IMR-90 (cell line): ENCODE measurements around the gene ZNRD2. TPM values are rescaled to one million over a fixed set of nuclear protein-coding genes. Genes with fewer than 3 reads are reported as not detected.
A peak's percentile ranks its signal among the peaks of the same experiment; 100 is the strongest.

ENCODE experiments used
- ATAC-seq: fragments of 200-7000 bp; cut with Tn5 transposase; 2 replicates; pipeline ENCODE4 v1.9.1; 2020; ENCODE audit warnings: low read depth, mild to moderate bottlenecking, moderate library complexity
- BruUV-seq: library from RNA; stranded (reverse); fragments of 400-500 nt; replicated peaks from 2 replicates; lab custom pipeline; 2021; lab: Mats Ljungman, UMichigan
- CTCF ChIA-PET: fragments of 300-600 bp; formaldehyde crosslinking; extraction: SDS; loops from one replicate; lab custom pipeline; 2021; ENCODE audit warnings: antibody characterized with exemption; lab: Yijun Ruan, JAX
- POLR2A ChIA-PET: fragments of 300-600 bp; sonication (Branson Sonifier 250); formaldehyde crosslinking; loops from one replicate; lab custom pipeline; 2022; ENCODE audit warnings: antibody characterized with exemption; ENCODE audit not compliant: unreplicated experiment; lab: Charles Lee
- DNase-seq: peaks from one replicate; pipeline ENCODE4 v3.0.0; 2013
- H2AFZ ChIP-seq: replicated peaks from 2 replicates; pipeline ENCODE3; 2013; ENCODE audit warnings: low read length, mild to moderate bottlenecking; ENCODE audit not compliant: poor library complexity
- H2AK5ac ChIP-seq: 2 replicates; pipeline ENCODE4 v1.6.1; 2013; ENCODE audit warnings: low read depth, low read length, inconsistent platforms
- H2AK9ac ChIP-seq: replicated peaks from 2 replicates; pipeline ENCODE3; 2013; ENCODE audit warnings: mild to moderate bottlenecking, low read depth, low read length, moderate library complexity; ENCODE audit not compliant: poor library complexity
- H2BK120ac ChIP-seq: 2 replicates; pipeline ENCODE4 v1.6.1; 2013; ENCODE audit warnings: low read depth, low read length, inconsistent platforms
- H2BK15ac ChIP-seq: 3 replicates; pipeline ENCODE4 v1.6.1; 2013; ENCODE audit warnings: low read depth, low read length, inconsistent platforms
- H2BK20ac ChIP-seq: 2 replicates; pipeline ENCODE4 v1.6.1; 2013; ENCODE audit warnings: low read depth, mild to moderate bottlenecking, inconsistent platforms, low read length, moderate library complexity
- H2BK5ac ChIP-seq: 2 replicates; pipeline ENCODE4 v1.6.1; 2013; ENCODE audit warnings: mild to moderate bottlenecking, low read depth, low read length, inconsistent platforms; ENCODE audit not compliant: poor library complexity, severe bottlenecking
- H3K14ac ChIP-seq: replicated peaks from 2 replicates; pipeline ENCODE4 v1.6.1; 2013; ENCODE audit warnings: low read depth, low read length, inconsistent platforms
- H3K18ac ChIP-seq: 2 replicates; pipeline ENCODE4 v1.6.1; 2013; ENCODE audit warnings: low read depth, low read length, control low read depth
- H3K23ac ChIP-seq: 2 replicates; pipeline ENCODE4 v1.6.1; 2013; ENCODE audit warnings: low read depth, low read length, inconsistent platforms
- H3K27ac ChIP-seq: 2 replicates; pipeline ENCODE4 v1.5.1; 2013; ENCODE audit warnings: mild to moderate bottlenecking, control low read depth, low read length; ENCODE audit not compliant: insufficient read depth
- H3K27me3 ChIP-seq: 2 replicates; pipeline ENCODE4 v1.6.1; 2013; ENCODE audit warnings: low read length; ENCODE audit not compliant: control insufficient read depth, insufficient read depth
- H3K36me3 ChIP-seq: 2 replicates; pipeline ENCODE4 v1.6.1; 2013; ENCODE audit warnings: low read length, mixed read lengths; ENCODE audit not compliant: control insufficient read depth, insufficient read depth
- H3K4ac ChIP-seq: 2 replicates; pipeline ENCODE4 v1.6.1; 2013; ENCODE audit warnings: low read depth, low read length, inconsistent platforms
- H3K4me1 ChIP-seq: 2 replicates; pipeline ENCODE4 v1.6.1; 2013; ENCODE audit warnings: low read length, mixed read lengths; ENCODE audit not compliant: control insufficient read depth, insufficient read depth
- H3K4me2 ChIP-seq: 2 replicates; pipeline ENCODE4 v1.6.1; 2013; ENCODE audit warnings: low read depth, mild to moderate bottlenecking, control low read depth, low read length, moderate library complexity
- H3K4me3 ChIP-seq: 2 replicates; pipeline ENCODE4 v1.5.1; 2013; ENCODE audit warnings: low read depth, mild to moderate bottlenecking, control low read depth, low read length, moderate library complexity; ENCODE audit not compliant: insufficient read depth
- H3K56ac ChIP-seq: 2 replicates; pipeline ENCODE4 v1.6.1; 2013; ENCODE audit warnings: low read length, inconsistent platforms; ENCODE audit not compliant: insufficient read depth; ENCODE audit errors: extremely low read depth
- H3K79me1 ChIP-seq, 2 experiments: 2 replicates each; pipeline ENCODE4 v1.6.1; 2013; ENCODE audit warnings: low read length in 2 of 2, inconsistent platforms in 1 of 2, low read depth in 1 of 2
- H3K9ac ChIP-seq: 2 replicates; pipeline ENCODE4 v1.6.1; 2013; ENCODE audit warnings: low read depth, low read length, control low read depth
- H3K9me1 ChIP-seq: 2 replicates; pipeline ENCODE4 v1.6.1; 2013; ENCODE audit warnings: low read length, inconsistent platforms; ENCODE audit not compliant: insufficient read depth
- H3K9me3 ChIP-seq: 2 replicates; pipeline ENCODE4 v1.6.1; 2013; ENCODE audit warnings: low read length; ENCODE audit not compliant: control insufficient read depth, insufficient read depth
- H4K20me1 ChIP-seq: 2 replicates; pipeline ENCODE4 v1.6.1; 2013; ENCODE audit warnings: low read length, inconsistent platforms; ENCODE audit not compliant: insufficient read depth
- H4K5ac ChIP-seq: 2 replicates; pipeline ENCODE4 v1.6.1; 2013; ENCODE audit warnings: mild to moderate bottlenecking, low read depth, low read length, control low read depth
- H4K8ac ChIP-seq, 2 experiments: 2 replicates each; pipeline ENCODE4 v1.6.1; 2013; ENCODE audit warnings: low read depth in 2 of 2, low read length in 2 of 2, control low read depth in 1 of 2, inconsistent platforms in 1 of 2
- H4K91ac ChIP-seq: 2 replicates; pipeline ENCODE4 v1.6.1; 2013; ENCODE audit warnings: low read depth, low read length, inconsistent platforms; ENCODE audit not compliant: insufficient read depth
- CEBPB ChIP-seq: IDR thresholded peaks from 2 replicates; pipeline ENCODE4 v1.6.1; 2012; ENCODE audit warnings: low read depth, low read length, improper control_type of control experiment
- CTCF ChIP-seq: conservative IDR thresholded peaks from 2 replicates; pipeline ENCODE4 v1.5.1; 2012; ENCODE audit warnings: mild to moderate bottlenecking, low read depth, low read length, improper control_type of control experiment
- ELK1 ChIP-seq: fragments of 150-350 bp; IDR thresholded peaks from 2 replicates; pipeline ENCODE4 v1.6.1; 2016; ENCODE audit warnings: low read depth, mild to moderate bottlenecking, low read length, moderate library complexity, borderline replicate concordance
- FOS ChIP-seq: fragments of 150-350 bp; IDR thresholded peaks from 2 replicates; pipeline ENCODE4 v1.6.1; 2016; ENCODE audit warnings: low read depth, low read length
- MAFK ChIP-seq: IDR thresholded peaks from 2 replicates; pipeline ENCODE4 v1.6.1; 2012; ENCODE audit warnings: low read depth, low read length, improper control_type of control experiment
- MAZ ChIP-seq: IDR thresholded peaks from 2 replicates; pipeline ENCODE4 v1.6.1; 2012; ENCODE audit warnings: low read depth, mild to moderate bottlenecking, low read length, improper control_type of control experiment, moderate library complexity, borderline replicate concordance
- MXI1 ChIP-seq: IDR thresholded peaks from 2 replicates; pipeline ENCODE4 v1.6.1; 2012; ENCODE audit warnings: low read depth, mild to moderate bottlenecking, low read length, moderate library complexity, borderline replicate concordance
- NFE2L2 ChIP-seq: fragments of 150-350 bp; IDR thresholded peaks from 2 replicates; pipeline ENCODE4 v1.6.1; 2016; ENCODE audit warnings: low read depth, mild to moderate bottlenecking, low read length
- RAD21 ChIP-seq: IDR thresholded peaks from 2 replicates; pipeline ENCODE4 v1.6.1; 2012; ENCODE audit warnings: low read length, improper control_type of control experiment
- RCOR1 ChIP-seq: IDR thresholded peaks from 2 replicates; pipeline ENCODE4 v1.6.1; 2012; ENCODE audit warnings: mild to moderate bottlenecking, low read length, improper control_type of control experiment; ENCODE audit not compliant: insufficient replicate concordance
- RFX5 ChIP-seq: IDR thresholded peaks from 2 replicates; pipeline ENCODE4 v1.8.0; 2012; ENCODE audit warnings: low read depth, mild to moderate bottlenecking, low read length, moderate library complexity
- SMC3 ChIP-seq: fragments of 150-350 bp; IDR thresholded peaks from 2 replicates; pipeline ENCODE4 v1.6.1; 2016; ENCODE audit warnings: low read depth, mild to moderate bottlenecking, antibody characterized with exemption, low read length, moderate library complexity
- USF2 ChIP-seq: fragments of 150-350 bp; IDR thresholded peaks from 2 replicates; pipeline ENCODE4 v1.6.1; 2017; ENCODE audit warnings: mild to moderate bottlenecking, antibody characterized with exemption, low read length, low read depth
- WGBS, 2 experiments: methylation state at CpG; one replicate each; pipeline versions ENCODE4 v1.1.5 to v1.1.7; 2013; ENCODE audit warnings: missing lambda C conversion rate in 2 of 2; ENCODE audit not compliant: insufficient read length in 1 of 2; ENCODE audit errors: extremely low coverage in 2 of 2; 5-methylcytosine and 5-hydroxymethylcytosine counted together
- dilution Hi-C: fragments of 300-500 bp; cut with HindIII; formaldehyde crosslinking; loops from one replicate; pipeline ENCODE4 v1.14.3; 2018; ENCODE audit warnings: low sequenced_read_pairs; ENCODE audit not compliant: unreplicated experiment
- in situ Hi-C: fragments of 300-500 bp; cut with MboI; formaldehyde crosslinking; loops from 3 replicates; pipeline ENCODE4 v1.14.3; 2019; ENCODE audit warnings: low sequenced_read_pairs, inconsistent platforms, mixed read lengths
- intact Hi-C: fragments of 100-400 bp; cut with micrococcal nuclease; formaldehyde crosslinking; loops from 2 replicates; pipeline ENCODE4 v1.10.0; 2022
- polyA plus RNA-seq, 3 experiments: library from polyadenylated mRNA; depleted of rRNA; stranded (reverse); fragments of >200 nt; gene quantifications; 2 replicates each; pipeline ENCODE4 v1.2.3, GENCODE V29; 2012; ENCODE audit warnings: low replicate concordance in 1 of 3
- total RNA-seq: library from RNA; depleted of rRNA; stranded (reverse); fragments of >200 nt; gene quantifications from 2 replicates; pipeline ENCODE4 v1.2.3, GENCODE V29; 2012

ZNRD2 gene
- total and polyA plus RNA-seq, 2 of the 4 experiments (the other 2 are of a cell fraction), result 75.6 to 90.3 TPM

GRCh38 chr11:65617136-65617850 is 47.0 kb downstream of the ZNRD2 start:
- H3K18ac ChIP-seq, result no peak overlapping the region
- no peak overlapping the region for H3K4ac ChIP-seq
- DNase-seq (no peak), ATAC-seq (no peak)
- peaks cover 40% of the 10 kb centered on the region; the same call in 1 of the 2 replicates for H3K36me3 ChIP-seq
- no peak overlapping the region for H3K9ac ChIP-seq
- H4K20me1 ChIP-seq, result peaks cover 21% of the 10 kb centered on the region
- no peak overlapping the region for H3K14ac ChIP-seq
- H3K27me3 ChIP-seq, result no peaks in the 10 kb centered on the region
- no peak overlapping the region for H2BK5ac ChIP-seq
- H3K9me1 ChIP-seq, result 0 out of 2 replicates have a peak, but pooled peaks cover 9% of the 10 kb centered on the region
- no peak overlapping the region for H3K56ac ChIP-seq
- no peak overlapping the region for H2AFZ ChIP-seq
- H3K27ac ChIP-seq, result no peak overlapping the region
- intact Hi-C loops, result no loop called here
- H3K9me3 ChIP-seq, result no peaks in the 10 kb centered on the region
- H2BK15ac ChIP-seq, result no peak overlapping the region
- H2BK120ac ChIP-seq, result no peak overlapping the region
- H3K4me2 ChIP-seq, result no peak overlapping the region; the same call in 1 of the 2 replicates
- H4K8ac ChIP-seq, result no peak overlapping the region
- 94% methylated on average over 12 of the region's 17 CpGs; no CpG with 5 or more reads in 1 of the 2 experiments for WGBS, 2 experiments
- no peak overlapping the region for H3K4me3 ChIP-seq
- H4K91ac ChIP-seq, result no peak overlapping the region
- in situ Hi-C loops, result no loop called here
- TF ChIP-seq ELK1 (no peak), MAFK (no peak), CEBPB (no peak), RFX5 (no peak), CTCF (no peak), SMC3 (no peak), RCOR1 (no peak), MXI1 (no peak), FOS (no peak), USF2 (no peak), NFE2L2 (no peak), RAD21 (no peak), MAZ (no peak)
- H3K79me1 ChIP-seq, result peaks cover 7 to 55% of the 10 kb centered on the region in 2 experiments
- dilution Hi-C loops, result no loop called here
- no TSS peak for BruUV-seq
- H3K23ac ChIP-seq, result no peak overlapping the region
- ChIA-PET POLR2A (no interaction called here), CTCF (no interaction called here)
- H2BK20ac ChIP-seq, result no peak overlapping the region
- H4K5ac ChIP-seq, result no peak overlapping the region
- no peak overlapping the region for H2AK5ac ChIP-seq
- peak overlapping the region; percentile 45 for H2AK9ac ChIP-seq
- peaks cover 13% of the 10 kb centered on the region for H3K4me1 ChIP-seq
